Fibroblast of lung (primary cell): ENCODE measurements around the gene DOCK8.

Experiments
- EZH2 ChIP-seq: IDR thresholded peaks from 2 replicates; pipeline ENCODE4 v1.5.1; 2012; ENCODE audit warnings: low read length, control low read depth, mild to moderate bottlenecking; ENCODE audit errors: missing control alignments
- TF ChIP-seq, protein P1 (sequence below), 2 donors: IDR thresholded peaks in 1 of 2; conservative IDR thresholded peaks in 1 of 2; 1 replicate in 1 of 2; 2 replicates in 1 of 2; pipeline ENCODE4 v1.5.1; 2011 to 2012; ENCODE audit warnings: low read length in 2 of 2, control low read depth in 1 of 2, inconsistent platforms in 1 of 2, low read depth in 1 of 2, mild to moderate bottlenecking in 1 of 2

DNA sequence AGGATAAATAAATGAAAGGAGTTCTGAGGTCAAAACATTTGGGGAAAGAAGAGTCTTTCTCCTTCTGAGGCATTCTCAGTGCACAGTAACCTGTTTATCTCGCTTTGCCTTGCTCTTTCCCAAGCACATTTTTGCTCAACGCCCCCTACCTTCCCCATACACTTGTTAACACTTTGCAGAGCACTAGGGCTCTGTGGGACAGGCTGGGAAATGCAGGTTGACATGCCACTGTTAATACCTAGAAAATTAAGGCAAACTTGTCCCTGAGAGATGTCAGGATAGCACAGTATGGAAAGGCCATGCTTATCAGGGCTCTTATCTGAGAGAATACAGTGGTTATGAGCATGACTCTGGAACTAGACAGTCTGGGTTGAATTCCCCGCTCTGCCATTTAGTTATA lies 152.0 kb downstream of the DOCK8 start:
- TF ChIP-seq, protein P1, sequence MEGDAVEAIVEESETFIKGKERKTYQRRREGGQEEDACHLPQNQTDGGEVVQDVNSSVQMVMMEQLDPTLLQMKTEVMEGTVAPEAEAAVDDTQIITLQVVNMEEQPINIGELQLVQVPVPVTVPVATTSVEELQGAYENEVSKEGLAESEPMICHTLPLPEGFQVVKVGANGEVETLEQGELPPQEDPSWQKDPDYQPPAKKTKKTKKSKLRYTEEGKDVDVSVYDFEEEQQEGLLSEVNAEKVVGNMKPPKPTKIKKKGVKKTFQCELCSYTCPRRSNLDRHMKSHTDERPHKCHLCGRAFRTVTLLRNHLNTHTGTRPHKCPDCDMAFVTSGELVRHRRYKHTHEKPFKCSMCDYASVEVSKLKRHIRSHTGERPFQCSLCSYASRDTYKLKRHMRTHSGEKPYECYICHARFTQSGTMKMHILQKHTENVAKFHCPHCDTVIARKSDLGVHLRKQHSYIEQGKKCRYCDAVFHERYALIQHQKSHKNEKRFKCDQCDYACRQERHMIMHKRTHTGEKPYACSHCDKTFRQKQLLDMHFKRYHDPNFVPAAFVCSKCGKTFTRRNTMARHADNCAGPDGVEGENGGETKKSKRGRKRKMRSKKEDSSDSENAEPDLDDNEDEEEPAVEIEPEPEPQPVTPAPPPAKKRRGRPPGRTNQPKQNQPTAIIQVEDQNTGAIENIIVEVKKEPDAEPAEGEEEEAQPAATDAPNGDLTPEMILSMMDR (conservative IDR thresholded peaks at IDR 0.05 in 1 of 2, IDR thresholded peaks at IDR 0.05 in 1 of 2; ENCODE audit: low read depth in 1 of 2, low read length in 2 of 2): no peak
- TF ChIP-seq EZH2: no peak
